GM18520 (cell line): ENCODE measurements around the gene SND1.
"Not testable (repeated sequence)": the region's sequence is repeated elsewhere in the genome, so short reads cannot be mapped to it uniquely, and the experiment has no call there.

Experiments used
- ATAC-seq: cut with Tn5 transposase; IDR thresholded peaks from one replicate; pipeline ENCODE4 v1.9.1; 2021; ENCODE audit not compliant: unreplicated experiment

The SND1 gene

DNA sequence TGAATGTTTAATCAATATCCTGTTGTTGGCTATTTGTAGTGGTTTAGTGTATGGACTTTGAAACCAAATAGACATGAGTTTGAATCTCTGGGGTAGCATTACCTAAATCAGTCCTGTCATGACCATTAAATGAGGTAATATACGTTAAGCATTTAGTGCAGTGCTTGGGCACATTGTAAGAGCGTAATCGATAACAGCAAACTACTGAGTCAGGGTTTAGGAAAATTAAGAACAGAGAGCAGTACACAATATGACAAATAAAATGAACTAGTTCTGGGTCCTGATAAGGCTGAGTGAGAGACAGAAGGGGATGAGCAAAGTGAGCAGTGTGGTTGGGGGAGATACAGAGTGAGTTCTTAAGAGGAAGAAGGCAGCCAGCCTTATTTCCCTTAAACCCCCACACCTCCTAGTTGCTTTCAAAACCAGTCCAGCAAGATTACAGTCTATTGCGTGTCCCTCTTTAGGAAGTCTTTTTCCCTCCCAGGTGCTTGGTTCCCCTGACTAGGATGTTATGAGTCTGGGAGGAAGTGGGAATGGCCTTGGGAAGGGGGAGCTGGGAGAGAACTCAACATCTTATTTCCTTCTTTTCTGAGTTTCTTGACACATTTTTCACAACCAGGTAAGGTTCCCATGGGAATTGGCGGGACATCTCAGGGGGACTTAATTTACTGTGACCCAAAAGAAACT is 171.0 kb downstream of the SND1 start:
- ATAC-seq, result no peak

DNA sequence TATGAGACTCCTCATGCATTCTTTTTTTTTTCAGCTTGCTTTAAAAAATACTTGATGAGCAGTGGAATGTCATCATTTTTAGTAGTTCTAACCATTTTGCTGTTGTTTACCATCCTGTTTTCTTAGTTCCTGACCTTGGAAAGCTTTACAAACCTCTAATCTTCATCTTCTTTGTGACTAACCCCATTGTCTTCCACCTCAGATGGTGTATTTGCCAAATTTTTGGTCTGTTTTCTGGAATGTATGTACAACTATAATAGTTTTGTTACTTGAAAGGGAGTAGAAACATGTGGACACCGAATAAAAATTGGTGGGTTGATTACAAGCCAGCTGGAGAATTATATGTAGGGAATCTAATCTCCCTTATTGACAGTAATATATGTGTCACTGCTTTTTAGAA is 172.7 kb downstream of the SND1 start:
- no peak for ATAC-seq

GRCh38 chr7:127828843-127829500 is 177.0 kb downstream of the SND1 start:
- ATAC-seq, result no peak

- no peak for ATAC-seq
These were observed 179.6 kb downstream of the SND1 start for GRCh38 chr7:127831318-127832219.

DNA sequence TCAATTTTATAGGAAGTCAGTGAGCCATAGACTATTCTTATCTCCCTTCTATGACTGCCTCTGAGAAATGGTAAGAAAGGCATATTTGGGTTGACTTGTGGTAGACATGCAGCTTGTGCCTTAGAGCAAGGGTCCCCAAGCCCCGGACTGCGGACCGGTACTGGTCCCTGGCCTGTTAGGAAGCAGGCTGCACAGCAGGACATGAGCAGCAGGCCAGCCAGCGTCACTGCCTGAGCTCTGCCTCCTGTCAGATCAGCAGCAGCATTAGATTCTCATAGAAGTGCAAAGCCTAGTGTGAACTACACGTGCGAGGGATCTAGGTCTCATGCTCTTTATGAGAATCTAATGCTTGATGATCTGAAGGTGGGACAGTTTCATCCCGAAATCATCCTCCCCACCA is 180.6 kb downstream of the SND1 start:
- no peak for ATAC-seq

DNA sequence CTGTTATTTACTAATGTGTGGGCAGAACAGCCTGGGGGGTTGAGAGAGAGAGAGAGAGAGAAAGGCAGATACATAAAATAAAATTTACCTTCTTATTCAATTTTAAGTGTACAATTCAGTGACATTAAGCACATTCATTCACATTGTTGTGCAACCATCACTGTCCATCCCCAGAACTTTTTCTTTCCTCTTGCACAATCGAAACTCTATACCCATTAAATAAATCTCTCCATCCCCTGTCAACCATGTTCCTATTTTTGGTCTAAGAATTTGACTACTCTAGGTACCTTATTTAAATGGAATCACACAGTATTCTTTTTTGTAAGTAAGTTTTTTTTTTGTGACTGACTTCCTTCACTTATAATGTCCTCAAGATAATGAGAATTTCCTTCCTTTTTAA is 181.6 kb downstream of the SND1 start:
- ATAC-seq, result no peak

GRCh38 chr7:127835679-127836078 is 183.7 kb downstream of the SND1 start:
- no peak for ATAC-seq

- ATAC-seq, result not testable (repeated sequence)
These were observed 185.9 kb downstream of the SND1 start for GRCh38 chr7:127837816-127838410.

DNA sequence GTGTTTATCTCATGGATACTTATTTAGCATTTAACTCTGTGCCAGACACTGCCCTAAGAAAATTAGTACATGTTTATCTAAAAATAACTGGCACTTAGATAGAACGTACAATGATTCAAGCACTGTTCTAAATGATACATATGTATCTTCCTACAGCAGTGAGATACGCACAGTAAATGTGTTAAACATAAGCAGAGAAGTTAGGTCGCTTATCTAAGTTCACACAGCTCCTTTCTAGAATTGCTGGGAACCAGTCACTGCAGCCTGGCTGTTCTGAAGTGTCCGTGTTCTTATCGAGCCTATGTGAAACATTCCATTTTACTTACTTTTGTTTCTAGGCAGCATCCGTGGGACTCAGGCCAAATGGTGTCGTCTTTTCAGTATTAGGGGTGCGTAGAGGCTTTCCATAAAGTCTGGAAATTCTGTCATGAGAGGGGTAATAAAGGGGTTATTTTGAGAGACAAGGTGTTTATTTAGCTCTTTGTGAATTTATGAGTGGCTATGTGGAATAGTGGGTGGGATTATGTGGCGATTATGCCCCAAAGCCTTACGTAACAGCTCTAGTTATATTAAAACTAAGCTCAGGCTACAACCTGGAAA is 186.9 kb downstream of the SND1 start:
- no peak for ATAC-seq

DNA sequence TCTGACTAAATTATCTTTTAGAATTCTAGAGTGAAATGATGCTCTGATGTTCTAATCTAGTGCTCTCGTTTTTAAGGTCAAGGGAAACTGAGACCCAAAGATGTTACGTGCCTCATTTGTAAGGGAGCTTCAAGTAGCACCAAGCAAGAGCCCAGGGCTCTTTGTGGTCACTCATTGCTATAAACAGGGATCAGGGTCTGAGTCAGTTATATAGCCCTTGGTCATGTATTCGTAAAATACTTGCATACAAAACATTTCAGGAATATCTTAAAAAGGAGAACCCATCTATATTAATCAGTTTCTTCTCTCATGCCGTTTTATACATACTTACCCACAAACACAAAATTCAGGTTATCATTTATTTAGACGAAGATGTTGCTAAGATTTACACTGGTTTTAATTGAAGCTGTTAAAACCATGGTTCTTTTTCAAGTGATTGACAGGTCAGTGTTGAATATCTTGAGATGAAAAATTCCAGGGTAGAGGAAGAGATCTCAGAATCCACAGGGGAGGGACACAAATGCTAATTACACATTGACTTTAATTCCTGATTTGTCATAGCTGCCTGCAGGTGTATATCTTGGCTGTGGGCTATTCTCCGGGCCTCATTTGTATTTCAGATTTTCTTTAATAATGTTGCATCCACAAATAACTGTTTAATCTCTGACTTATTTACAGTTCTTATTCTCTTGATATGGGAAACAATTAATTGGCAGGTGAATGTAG is 188.4 kb downstream of the SND1 start:
- no peak for ATAC-seq

GRCh38 chr7:127844165-127844564 is 192.2 kb downstream of the SND1 start:
- no peak for ATAC-seq

GRCh38 chr7:127844707-127845331 is 192.8 kb downstream of the SND1 start:
- ATAC-seq, result no peak

DNA sequence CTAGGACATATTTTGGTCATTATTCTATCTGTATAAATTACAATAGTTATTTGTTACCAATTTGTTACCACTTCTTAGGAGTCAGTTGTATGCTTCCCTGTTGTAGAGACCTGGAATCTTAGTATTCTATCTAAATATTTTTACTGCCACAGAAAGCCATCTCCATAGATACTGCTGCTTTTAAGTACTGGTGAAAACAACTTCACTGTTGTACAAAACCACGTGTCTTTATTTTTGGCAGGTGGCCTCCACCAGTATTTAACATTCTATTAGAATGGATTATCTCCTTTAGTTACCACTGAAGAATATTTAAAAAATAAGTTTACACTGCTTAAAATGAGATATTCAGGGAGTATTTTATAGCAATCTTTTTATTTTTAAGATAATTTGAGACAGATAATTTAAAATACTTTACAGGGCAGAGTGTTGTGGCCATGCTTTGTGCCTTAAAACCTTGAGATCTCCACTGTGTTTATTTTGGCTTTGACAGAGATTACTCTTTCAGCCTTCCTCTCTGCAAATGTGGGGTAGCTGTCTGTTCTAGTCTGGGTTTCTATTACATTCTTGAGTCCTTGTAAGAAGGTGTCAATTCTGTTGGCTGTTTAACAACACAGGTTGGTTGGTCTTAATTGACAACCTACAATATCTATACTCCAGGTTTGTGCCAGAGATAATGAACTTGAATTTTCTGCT is 193.7 kb downstream of the SND1 start:
- no peak for ATAC-seq

DNA sequence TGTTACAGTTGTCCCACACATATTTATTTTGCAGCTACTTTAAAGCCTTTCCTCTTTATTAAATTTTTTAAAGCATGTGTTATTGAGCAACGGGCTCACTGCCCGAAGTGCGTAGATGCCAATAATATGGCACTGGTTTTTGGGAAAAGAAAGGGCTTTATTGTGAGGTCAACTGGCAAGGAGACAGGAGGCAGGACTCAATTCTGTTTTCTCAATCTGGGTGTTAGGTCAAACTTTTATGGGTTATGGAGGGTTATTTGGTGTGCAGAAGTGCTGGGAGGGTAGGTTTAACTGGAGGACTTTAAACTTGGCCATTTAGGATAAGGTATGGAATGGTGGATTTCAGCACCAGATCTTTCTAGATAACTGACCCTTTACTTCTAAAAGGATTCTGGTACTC is 195.6 kb downstream of the SND1 start:
- no peak for ATAC-seq

- no peak for ATAC-seq
These were observed 196.2 kb downstream of the SND1 start for GRCh38 chr7:127848241-127848640.

GRCh38 chr7:127850195-127850594 is 198.2 kb downstream of the SND1 start:
- ATAC-seq, result no peak

GRCh38 chr7:127854383-127854782 is 202.4 kb downstream of the SND1 start:
- ATAC-seq, result no peak

DNA sequence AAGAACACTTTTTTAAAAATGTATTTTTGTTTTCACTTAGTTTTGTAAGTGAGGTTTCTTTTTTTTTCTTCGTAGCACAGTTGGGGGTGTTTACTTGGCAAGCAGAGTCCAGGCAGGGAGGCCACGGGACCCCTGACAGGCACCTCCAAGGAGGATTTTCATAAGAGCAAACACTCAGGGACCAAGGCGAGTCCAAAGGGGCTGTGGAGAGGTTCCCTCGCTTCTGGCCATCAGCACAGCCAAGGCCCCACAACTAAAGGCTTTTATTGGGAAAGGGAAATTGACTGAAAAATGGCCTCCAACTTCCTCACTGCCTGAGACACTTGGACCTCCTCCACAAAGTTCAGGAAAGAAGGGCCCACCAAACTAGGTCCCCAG is 205.5 kb downstream of the SND1 start:
- no peak for ATAC-seq
